HG02588 (cell line): ENCODE measurements around the gene LIN7A.

Source experiments
- ATAC-seq: cut with Tn5 transposase; IDR thresholded peaks from one replicate; pipeline ENCODE4 v1.9.1; 2021; ENCODE audit warnings: mild to moderate bottlenecking, moderate library complexity; ENCODE audit not compliant: unreplicated experiment

Gene LIN7A

DNA sequence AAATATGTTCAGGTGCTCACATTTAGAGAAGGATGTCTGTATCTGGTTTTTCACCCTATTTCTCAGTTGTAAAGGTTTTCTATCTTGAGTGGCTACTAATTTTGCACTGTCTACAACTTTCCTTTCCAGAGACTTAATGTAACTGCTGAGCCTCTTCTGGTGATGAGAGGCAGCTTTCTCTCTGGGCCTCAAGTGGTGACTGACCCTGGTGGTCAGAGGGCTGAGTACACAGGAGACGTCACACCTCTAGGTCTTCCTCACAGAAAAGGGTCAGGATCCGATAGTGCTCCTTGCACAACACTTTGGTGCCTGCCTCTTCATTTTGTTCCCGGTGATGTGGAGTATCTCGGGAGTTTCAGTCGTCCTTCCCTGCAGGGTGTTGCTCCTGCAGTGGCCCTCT lies 76.8 kb downstream of the LIN7A start:
- ATAC-seq: no peak

DNA sequence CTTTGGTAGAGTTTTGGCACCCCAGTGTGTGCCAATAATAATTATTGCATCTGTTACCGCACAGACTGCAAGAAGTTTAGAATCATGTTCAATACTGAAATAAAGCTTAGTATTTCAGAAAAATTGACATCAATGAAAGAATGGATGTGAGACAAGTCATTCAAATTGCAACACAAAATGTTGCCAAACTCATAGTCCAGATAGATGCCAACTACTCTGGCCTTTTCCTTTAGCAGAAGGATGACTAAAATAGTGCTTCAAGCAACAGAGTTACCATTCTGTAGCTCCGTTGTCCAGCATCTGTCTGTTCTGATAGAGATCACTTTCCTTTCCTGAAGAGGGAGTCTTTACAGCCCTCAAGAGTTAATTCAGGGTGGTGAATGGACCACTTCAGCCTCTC lies 77.5 kb downstream of the LIN7A start:
- ATAC-seq: no peak

DNA sequence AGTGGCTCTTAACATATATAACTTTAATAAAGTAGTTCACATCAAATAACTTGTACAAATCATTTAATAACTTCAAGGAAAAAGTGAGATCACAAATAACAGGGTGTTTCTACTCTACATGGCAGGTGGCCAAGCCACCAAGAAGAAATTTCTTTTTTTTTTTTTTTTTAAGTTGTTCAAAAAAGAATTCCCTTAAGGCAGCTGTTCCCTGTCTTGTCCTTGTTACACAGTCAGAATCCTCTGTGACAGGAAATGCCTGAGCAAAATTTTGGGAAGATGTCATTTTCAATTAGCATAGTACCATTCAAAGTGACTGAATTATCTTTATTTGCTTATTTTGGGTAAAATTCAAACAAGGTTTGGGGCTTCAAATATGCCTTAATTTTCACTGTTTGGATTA lies 79.4 kb downstream of the LIN7A start:
- ATAC-seq: no peak

DNA sequence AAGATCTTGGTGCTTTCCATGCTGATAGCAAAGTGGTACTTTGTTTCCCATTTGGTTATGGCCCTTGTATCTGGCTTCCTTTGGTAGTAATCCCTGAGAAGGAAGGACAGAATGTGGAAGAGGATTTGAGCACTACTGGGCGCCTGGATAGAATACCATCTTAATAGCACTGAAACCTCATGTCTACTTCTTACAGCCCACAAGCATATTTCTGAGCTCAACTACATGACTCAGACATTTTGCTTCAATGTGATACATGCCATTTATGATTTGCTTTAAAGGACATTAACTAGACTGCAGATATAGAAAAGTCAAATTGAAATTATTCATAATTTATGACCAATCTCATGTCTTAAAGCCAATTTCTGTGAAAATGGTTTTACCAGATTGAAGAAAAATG lies 80.4 kb downstream of the LIN7A start:
- ATAC-seq: no peak

DNA sequence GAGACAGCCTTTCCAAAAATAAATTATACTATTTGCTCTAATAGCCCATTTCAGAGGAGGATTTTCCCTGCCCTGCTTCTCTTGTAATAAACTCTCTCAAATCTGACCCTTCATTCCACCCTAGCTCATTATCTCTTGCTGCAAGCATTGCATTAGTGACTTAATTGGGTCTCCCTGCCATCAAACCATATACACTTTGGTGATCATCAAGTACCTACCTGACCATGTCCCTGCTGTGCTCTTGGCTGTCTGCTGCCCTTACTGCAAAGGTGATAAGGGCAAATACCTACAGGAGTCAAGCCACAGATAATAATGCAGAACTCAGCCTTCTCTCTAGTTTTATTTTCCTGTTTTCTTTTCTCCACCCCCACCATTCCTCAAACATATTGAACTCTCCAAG lies 88.4 kb downstream of the LIN7A start:
- ATAC-seq: no peak

DNA sequence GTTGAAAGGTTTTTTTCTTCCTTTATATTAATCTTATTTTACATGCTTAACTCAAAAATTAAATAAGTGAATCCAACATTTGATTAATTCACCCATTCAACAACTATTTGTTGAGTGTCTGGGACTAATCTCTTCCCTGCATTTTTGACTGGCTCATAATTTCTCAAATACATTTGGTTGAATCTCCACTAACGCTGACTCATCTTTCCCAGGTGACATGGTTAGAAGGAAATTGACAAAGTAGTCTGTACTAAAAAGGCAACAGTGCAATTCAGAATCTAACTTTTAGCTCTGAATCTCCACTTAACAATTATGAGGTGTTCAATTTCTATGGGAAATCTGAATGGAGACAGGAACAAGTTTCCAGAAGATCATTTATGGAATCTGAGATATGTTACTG lies 88.9 kb downstream of the LIN7A start:
- no peak for ATAC-seq

DNA sequence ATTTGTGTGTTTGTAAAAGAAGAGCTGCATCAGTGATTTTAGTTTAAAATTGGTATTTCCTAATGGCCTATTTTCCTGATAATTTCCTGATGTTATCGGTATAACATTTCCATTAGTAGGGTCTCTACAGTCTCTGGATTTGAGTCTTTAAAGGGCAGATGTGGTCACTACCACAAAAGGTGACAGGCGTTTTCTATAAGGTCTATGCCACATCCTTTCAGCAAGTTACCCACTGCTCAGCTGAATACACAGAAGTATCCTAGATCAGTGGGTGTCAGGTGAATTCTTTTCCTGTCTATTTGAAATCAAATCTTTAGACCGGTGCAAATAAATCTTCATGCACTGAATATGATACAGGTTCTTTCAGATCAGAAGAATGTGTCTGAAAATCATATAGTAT lies 90.2 kb downstream of the LIN7A start:
- no peak for ATAC-seq

DNA sequence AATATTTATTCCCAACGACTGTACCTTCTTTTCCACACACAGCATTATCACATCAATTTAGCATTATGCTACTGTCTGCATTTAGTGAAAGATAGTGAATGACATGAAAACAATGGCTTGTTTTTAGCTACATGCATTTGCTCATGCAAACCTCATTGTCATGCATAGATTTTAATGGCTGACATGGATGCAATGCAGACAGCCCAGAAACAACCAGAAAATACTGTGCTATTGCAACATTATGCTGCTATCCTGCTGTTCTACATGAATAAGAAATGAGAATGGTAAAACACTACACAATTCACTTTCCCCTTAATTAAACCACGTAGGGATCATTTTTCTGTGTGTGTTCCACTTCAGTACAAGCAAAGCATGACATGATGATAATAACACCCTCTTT lies 90.8 kb downstream of the LIN7A start:
- ATAC-seq: no peak

DNA sequence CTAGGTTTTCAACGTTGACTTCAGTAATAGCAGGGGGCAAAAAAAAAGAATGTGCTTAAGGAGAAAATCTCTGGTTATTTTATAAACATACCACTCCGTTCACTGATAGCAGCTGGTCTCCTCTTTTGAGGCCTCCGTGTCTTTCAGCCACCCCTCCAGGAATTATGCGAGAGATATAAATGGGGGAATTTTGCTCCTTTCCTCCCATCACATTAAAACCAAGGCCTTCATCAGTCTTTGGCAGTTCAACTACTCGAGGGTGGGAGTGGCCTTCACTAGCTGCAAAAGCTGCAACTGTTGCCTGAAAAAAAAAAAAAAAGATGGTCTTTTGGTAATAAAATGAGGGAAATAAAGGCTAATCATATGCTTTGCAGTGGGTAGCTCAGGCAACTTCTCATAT lies 92.1 kb downstream of the LIN7A start:
- no peak for ATAC-seq

DNA sequence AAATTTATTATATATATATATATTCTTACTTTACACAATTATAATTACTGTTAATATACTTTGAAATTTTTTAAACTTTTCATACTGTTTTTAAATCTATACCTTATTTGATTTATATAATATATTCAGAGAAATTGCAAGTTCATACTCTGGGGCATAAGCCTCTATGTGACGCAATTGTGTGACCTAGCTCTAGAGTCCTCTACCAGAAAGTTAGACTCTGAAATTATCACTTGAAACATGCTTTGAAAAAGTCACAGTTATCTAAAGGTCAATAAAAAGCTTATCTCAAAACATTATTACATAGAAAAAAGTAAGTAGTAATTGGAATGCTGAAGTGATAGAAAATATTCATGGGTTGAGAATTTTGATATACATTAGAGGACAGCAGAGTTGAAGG lies 93.8 kb downstream of the LIN7A start:
- ATAC-seq: no peak

DNA sequence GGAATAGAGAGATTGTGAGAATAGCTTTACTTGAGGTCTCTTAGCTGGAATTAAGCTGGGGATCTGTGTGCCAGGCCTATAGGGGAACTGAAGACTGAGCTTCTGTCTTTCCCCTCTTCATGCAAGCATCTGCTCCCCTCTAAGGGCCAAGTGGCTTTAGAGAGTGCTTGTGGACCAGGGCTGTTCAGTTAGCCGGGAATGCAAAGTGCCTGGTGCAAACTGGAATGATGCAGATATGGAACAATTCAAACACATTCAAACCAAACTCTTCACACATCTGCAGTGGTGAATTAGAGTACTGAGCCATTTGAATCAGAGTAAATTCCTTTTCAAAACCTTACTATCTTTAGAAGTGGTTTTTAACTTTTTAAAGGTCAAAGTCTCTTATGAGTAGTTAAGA lies 99.0 kb downstream of the LIN7A start:
- ATAC-seq: peak; percentile 59

DNA sequence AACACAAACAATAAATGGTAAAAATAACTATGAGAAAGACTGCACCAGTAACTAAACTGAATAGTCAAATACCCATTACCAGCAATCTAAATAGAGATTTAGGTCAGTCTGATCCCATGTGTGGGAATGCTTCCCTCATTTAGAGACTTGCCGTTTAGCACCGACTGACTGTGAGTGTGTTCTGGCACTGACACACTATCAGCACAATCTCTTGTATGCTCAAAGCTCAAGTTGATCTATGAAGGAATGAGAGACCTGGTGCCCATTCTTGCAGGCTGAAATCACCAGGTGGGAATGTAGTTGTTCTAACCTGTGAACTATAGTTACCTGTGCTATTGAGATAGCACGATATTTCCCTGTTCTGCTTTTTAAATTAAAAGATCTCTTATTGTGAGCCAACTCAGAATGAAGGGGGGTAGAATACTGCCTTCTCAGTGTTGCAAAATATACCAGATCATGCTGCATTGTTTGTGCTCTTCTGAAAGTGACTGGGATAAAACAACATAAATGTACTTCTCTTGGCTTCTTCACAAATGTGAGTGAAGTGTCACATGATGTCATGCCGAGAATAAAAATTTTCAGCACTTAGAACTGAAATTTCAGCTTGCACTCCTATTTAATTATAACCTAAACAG lies 99.6 kb downstream of the LIN7A start:
- no peak for ATAC-seq

DNA sequence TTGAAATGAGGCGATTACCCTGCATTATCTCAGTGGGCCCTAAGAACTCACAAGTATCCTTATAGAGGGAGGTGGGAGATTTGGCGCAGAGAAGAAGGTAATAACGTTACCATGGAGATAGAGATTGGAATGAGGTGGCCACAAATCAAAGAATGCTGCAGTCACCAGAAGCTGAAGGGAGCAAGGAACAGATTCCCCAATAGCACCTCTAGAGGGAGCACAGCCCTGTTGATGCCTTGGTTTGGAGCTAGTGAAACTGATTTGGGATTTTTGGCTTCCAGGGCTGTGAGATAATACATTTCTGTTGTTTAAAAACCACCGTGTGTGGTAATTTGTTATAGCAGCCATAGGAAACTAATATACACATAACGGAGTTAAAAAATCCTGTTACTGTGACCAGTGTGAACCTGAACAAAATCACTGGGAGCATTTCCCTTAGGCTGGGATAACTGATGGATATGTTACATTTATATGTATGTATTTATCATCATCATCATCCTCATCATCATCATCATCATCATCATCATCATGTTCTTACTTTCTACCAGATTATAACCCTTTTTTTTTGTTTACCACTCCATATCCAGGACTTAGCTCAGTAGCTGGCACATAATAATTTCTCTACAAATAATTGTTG lies 100.3 kb downstream of the LIN7A start:
- ATAC-seq: no peak

DNA sequence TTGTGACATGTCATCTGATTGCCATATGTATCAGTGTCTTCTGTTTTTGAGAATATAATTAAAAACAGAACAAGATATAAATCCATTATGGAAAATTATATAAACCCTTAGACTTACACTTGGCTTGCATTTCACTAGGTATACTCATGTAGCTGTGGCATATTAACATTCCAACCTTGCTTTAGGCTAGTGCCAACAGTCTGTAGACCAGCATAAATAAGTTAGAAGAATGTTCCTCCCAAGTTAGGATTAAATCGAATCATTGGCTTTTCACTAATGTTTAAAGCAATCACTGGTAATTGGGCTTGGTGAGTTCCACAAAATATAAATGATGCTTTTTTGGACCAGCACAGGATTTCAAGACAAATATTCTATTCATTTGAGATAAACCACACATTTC lies 103.0 kb downstream of the LIN7A start:
- no peak for ATAC-seq

DNA sequence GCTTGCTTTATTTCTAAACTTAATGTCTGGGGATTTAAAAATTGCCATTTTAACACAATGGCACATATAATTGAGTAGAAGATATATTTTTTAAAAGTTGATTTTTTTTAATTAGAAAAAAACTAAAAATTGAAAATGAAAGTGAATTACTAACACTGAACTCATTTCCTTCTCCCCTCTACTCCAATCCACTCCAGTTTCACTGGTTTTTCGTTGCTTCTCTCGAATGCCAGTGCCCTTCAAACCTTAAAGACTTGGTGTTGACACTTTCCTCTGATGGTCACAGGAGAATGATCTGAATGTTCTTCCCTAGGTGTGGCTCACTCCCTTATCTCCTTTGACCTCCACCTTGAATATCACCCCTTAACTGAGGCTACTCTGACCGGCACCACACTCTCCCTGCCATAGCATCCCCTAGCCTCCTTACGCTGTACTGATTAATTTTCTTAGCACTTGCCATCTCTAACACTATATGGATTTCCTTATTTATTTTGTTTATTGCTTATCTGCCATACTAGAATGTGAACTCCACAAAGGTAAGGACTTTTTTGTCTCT lies 107.1 kb downstream of the LIN7A start:
- ATAC-seq: no peak

DNA sequence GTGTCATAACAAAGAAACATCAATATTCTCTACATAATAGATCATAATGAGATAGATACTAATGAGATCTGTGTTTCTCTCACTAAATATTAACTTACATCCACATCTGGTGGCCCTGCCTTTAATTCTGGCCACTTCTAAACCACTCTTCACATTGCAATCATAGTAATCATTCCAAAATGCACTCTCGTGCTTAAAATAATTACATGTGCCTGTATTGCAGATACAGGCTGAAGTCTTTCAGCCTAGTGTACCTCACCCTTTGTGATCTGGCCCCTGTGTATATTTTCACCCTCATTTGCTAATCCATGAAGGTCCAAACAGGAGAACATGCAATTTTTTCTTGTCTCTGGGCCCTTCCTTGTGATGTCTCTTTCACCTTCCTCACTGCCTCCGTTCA lies 108.0 kb downstream of the LIN7A start:
- no peak for ATAC-seq

DNA sequence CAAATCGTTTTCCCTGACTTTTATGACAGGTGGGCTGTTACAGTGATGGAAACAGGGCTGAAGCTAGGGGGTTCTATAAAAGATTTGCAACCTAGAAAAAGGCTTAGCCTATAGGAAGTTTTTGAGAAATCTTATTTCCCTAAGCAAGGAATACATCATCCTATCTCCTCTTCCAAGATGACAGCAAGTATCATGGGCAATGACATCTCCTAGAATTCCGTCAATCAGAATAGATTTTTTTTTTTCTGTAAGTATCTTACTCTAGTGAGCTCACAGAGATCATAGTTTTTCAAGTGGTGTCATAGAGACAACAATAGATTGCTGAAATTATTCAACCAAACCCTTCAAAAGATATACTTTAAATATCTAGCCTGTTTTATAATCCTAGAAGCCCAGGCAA lies 112.2 kb downstream of the LIN7A start:
- no peak for ATAC-seq

DNA sequence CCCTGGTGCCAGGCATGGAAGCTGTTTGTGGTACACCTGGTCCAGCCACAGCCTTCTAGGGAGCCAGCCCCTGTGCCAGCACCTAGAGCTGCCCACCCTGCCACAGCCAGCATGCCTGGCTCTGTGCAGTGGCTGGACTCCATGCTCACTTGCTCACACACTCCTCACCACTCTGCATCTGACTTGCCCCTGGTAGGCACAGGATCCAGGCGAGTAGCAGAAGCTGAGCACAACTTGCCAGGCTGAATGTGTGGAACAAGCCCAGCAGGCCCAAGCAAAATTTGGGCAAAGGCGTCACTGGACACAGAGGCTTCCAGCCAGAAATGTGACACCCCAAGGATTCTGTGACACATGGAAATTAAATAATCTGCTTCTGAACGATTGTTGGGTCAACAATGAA lies 114.3 kb downstream of the LIN7A start:
- ATAC-seq: no peak

DNA sequence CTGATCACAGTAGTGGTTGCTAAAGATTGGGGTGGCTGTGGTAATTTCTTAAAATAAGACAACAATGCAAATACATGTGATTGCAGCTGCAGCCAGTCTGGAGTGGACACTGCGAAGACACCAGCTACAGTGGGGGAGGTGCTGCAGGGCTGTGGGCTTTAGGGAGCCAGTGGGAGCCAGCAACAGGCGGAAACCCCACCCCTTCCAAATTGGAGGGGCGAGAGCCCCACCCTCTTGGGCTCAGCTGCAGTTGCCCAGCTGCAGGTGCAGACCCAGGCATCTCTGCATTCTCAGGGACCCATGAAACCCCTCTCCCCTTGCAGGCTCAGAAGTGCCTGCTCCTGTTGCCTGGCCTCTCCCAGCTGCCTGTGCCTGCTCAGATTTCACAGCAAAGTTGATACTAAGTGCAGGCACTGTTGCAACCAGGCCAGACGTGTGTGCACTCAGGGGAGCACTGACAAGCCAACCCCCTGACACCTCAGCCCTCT lies 116.2 kb downstream of the LIN7A start:
- peak; percentile 48 for ATAC-seq

DNA sequence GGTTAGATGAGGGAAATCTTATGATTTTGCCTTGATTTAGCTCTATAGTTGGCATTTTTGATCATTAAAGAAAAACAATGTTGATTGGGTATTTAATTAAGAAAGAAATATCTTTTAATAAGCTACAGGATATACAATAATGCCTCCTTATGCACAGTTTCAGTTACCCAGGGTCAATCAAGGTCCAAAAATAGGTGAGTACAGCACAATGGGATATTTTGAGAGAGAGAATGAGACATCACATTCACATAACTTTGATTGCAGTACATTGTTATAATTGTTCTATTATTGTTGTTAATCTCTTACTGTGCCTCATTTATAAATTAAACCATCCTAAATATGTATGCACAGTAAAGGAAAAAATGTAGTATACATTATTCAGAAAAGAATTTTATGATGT lies 118.9 kb downstream of the LIN7A start:
- no peak for ATAC-seq

DNA sequence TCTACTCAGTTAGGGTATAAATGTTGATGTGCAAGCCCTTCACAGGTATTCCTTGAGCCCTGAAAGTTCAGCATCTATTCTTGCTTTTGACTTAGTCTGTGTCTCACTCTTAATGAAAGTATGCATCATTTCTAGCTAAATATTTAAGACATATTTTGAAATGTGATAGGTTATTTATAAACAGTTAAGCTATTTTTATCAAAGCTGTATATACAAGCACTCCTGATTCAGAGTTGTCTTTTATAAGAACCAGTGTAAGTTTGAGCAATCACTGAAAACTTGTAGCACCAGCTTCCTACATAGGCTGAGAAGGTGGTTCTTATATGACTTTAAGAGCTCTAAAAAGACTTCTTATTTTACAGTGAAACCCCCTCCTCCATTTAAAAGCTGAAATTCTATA lies 122.4 kb downstream of the LIN7A start:
- no peak for ATAC-seq

DNA sequence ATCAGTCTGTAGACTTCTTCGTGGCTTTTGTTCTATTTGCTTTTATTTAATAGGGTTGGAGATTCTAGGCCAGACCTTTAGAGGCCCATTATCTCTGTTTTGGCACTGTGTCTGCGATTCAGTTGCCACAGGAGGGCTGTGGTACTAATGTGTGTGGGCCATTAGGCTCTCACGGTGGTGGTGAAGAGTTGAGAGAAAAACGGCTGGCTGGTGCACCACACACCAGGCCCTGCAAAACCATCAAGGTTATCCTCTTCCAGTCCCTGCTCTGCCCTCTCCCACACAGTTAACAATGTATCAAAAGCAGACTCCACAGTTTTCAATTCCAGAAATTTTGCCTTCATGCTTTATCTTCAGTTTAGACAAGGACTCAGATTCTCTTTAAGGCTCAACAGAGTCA lies 123.3 kb downstream of the LIN7A start:
- no peak for ATAC-seq

DNA sequence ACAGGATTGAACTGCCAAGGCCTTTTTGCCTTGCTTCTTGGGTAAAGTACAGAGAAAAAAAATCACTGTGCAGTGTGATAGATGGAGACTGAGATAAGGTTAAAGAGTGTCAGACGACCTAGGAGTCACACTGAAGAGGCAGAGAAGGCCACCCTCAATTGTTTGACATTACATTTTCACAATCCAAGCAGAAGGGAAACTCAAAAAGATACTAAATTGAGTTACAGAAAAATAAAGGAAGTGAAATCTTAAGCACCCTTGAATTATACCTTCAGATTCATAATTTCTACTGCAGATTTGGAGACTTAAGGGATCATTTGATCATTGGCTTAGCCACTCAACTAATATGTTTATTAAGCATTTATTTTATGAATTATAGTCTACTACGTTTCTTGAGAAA lies 123.9 kb downstream of the LIN7A start:
- no peak for ATAC-seq
